OCI-LY1 (cell line): Measurements from ENCODE around the gene RASD2.

Experiments used
- H2AFZ ChIP-seq: fragments of 200-600 bp; sonication (generic), shearing (Covaris generic); 2 replicates; pipeline ENCODE4 v1.6.0; 2014; ENCODE audit warnings: antibody characterized with exemption, mild to moderate bottlenecking, low read length
- H3F3A ChIP-seq: fragments of 200-600 bp; sonication (generic), shearing (Covaris generic); 2 replicates; pipeline ENCODE4 v1.6.0; 2014; ENCODE audit warnings: mild to moderate bottlenecking, antibody characterized with exemption, low read length, moderate library complexity; ENCODE audit not compliant: insufficient read depth
- H3K27ac ChIP-seq: fragments of 200-600 bp; sonication (generic); 2 replicates; pipeline ENCODE4 v1.5.1; 2014; ENCODE audit warnings: low read length, mixed run types, mild to moderate bottlenecking, low read depth; ENCODE audit not compliant: poor library complexity, severe bottlenecking
- H3K27me3 ChIP-seq: fragments of 200-600 bp; sonication (generic); 2 replicates; pipeline ENCODE4 v1.6.0; 2014; ENCODE audit warnings: antibody characterized with exemption, mild to moderate bottlenecking, low read length, moderate library complexity; ENCODE audit not compliant: insufficient read depth
- H3K36me3 ChIP-seq: fragments of 200-600 bp; sonication (generic); 2 replicates; pipeline ENCODE4 v1.6.1; 2014; ENCODE audit warnings: mild to moderate bottlenecking, antibody characterized with exemption, low read length, moderate library complexity, mixed read lengths; ENCODE audit not compliant: insufficient read depth
- H3K4me1 ChIP-seq: fragments of 200-600 bp; sonication (generic); 2 replicates; pipeline ENCODE4 v1.5.1; 2014; ENCODE audit warnings: mild to moderate bottlenecking, low read length, moderate library complexity; ENCODE audit not compliant: insufficient read depth, severe bottlenecking
- H3K4me2 ChIP-seq: fragments of 200-600 bp; sonication (generic), shearing (Covaris generic); 2 replicates; pipeline ENCODE4 v1.6.1; 2014; ENCODE audit warnings: low read length
- H3K4me3 ChIP-seq: fragments of 200-600 bp; sonication (generic); 2 replicates; pipeline ENCODE4 v1.5.1; 2014; ENCODE audit warnings: low read length, low read depth, mild to moderate bottlenecking, mixed read lengths; ENCODE audit not compliant: poor library complexity, severe bottlenecking
- H3K79me2 ChIP-seq: fragments of 200-600 bp; shearing (Covaris generic); 2 replicates; pipeline ENCODE4 v1.6.1; 2016; ENCODE audit warnings: mixed run types, low read length, mixed read lengths; ENCODE audit not compliant: insufficient read depth
- H3K9ac ChIP-seq: fragments of 200-600 bp; sonication (generic), shearing (Covaris generic); 2 replicates; pipeline ENCODE4 v1.6.1; 2014; ENCODE audit warnings: mild to moderate bottlenecking, low read length, mixed read lengths
- H3K9me2 ChIP-seq: fragments of 200-600 bp; sonication (generic), shearing (Covaris generic); 2 replicates; pipeline ENCODE4 v1.6.1; 2014; ENCODE audit warnings: low read depth, mild to moderate bottlenecking, low read length, mixed read lengths
- H3K9me3 ChIP-seq: fragments of 200-600 bp; shearing (Covaris generic); 2 replicates; pipeline ENCODE4 v1.6.1; 2014; ENCODE audit warnings: low read length, mixed read lengths
- H4K20me1 ChIP-seq: fragments of 200-600 bp; sonication (generic), shearing (Covaris generic); 2 replicates; pipeline ENCODE4 v1.6.0; 2016; ENCODE audit warnings: mild to moderate bottlenecking, low read length; ENCODE audit not compliant: insufficient read depth
- CTCF ChIP-seq: fragments of 200-600 bp; sonication (generic), shearing (Covaris generic); IDR thresholded peaks from 2 replicates; pipeline ENCODE4 v1.5.1; 2017; ENCODE audit warnings: mild to moderate bottlenecking, antibody characterized with exemption, low read length, moderate library complexity, mixed read lengths
- EZH2 ChIP-seq: fragments of 200-600 bp; sonication (generic), shearing (Covaris generic); IDR thresholded peaks from 2 replicates; pipeline ENCODE4 v1.8.0; 2017; ENCODE audit warnings: borderline replicate concordance, mixed run types, mild to moderate bottlenecking, antibody characterized with exemption, low read length, moderate library complexity, mixed read lengths

RASD2 gene

GRCh38 chr22:35517769-35518530 lies 22.7 kb upstream of the RASD2 start:
- Histone ChIP-seq H3K27me3 (peaks cover 12% of the 10 kb centered on the region), H3K27ac (no peak overlapping the region), H3K79me2 (no peaks in the 10 kb centered on the region), H3K9me3 (no peaks in the 10 kb centered on the region), H3K4me3 (no peak overlapping the region), H3K9ac (no peak overlapping the region), H2AFZ (no peak overlapping the region), H3K9me2 (no peaks in the 10 kb centered on the region), H3K36me3 (no peaks in the 10 kb centered on the region), H3K4me1 (no peaks in the 10 kb centered on the region), H3F3A (no peaks in the 10 kb centered on the region), H3K4me2 (no peak overlapping the region), H4K20me1 (no peaks in the 10 kb centered on the region)
- TF ChIP-seq CTCF (no peak), EZH2 (no peak)

GRCh38 chr22:35518811-35519210 lies 21.8 kb upstream of the RASD2 start:
- no peaks in the 10 kb centered on the region for H3K9me2 ChIP-seq
- no peak overlapping the region for H3K9ac ChIP-seq
- H3K27me3 ChIP-seq = peaks cover 16% of the 10 kb centered on the region
- no peaks in the 10 kb centered on the region for H3K4me1 ChIP-seq
- no peaks in the 10 kb centered on the region for H3K79me2 ChIP-seq
- H3K36me3 ChIP-seq = no peaks in the 10 kb centered on the region
- H3K9me3 ChIP-seq = no peaks in the 10 kb centered on the region
- TF ChIP-seq CTCF (no peak), EZH2 (no peak)
- H3K4me3 ChIP-seq = no peak overlapping the region
- no peak overlapping the region for H3K4me2 ChIP-seq
- H4K20me1 ChIP-seq = no peaks in the 10 kb centered on the region
- no peak overlapping the region for H3K27ac ChIP-seq
- no peaks in the 10 kb centered on the region for H3F3A ChIP-seq
- H2AFZ ChIP-seq = no peak overlapping the region

GRCh38 chr22:35519306-35520000 lies 21.2 kb upstream of the RASD2 start:
- H3K36me3 ChIP-seq = no peaks in the 10 kb centered on the region

More at GRCh38 chr22:35519306-35520000, 21.2 kb upstream of the RASD2 start:
- Histone ChIP-seq H3K79me2 (no peaks in the 10 kb centered on the region), H3K27ac (no peak overlapping the region), H3K4me2 (no peak overlapping the region), H4K20me1 (no peaks in the 10 kb centered on the region), H3F3A (no peaks in the 10 kb centered on the region), H3K9me3 (no peaks in the 10 kb centered on the region), H3K4me3 (no peak overlapping the region), H3K4me1 (no peaks in the 10 kb centered on the region), H3K9ac (no peak overlapping the region), H3K27me3 (peaks cover 16% of the 10 kb centered on the region), H3K9me2 (no peaks in the 10 kb centered on the region), H2AFZ (no peak overlapping the region)
- TF ChIP-seq EZH2 = no peak
- no peak for TF ChIP-seq CTCF
